SK-N-MC (cell line): Measurements from ENCODE around the gene PVALB.

Experiments
- EZH2 ChIP-seq: fragments of 200-600 bp; sonication (generic); IDR thresholded peaks from one replicate; pipeline ENCODE4 v1.6.1; 2017; ENCODE audit warnings: antibody characterized with exemption
- POLR2AphosphoS5 ChIP-seq: IDR thresholded peaks from 2 replicates; pipeline ENCODE4 v1.6.1; 2012; ENCODE audit warnings: mild to moderate bottlenecking, low read depth, low read length, borderline replicate concordance

DNA sequence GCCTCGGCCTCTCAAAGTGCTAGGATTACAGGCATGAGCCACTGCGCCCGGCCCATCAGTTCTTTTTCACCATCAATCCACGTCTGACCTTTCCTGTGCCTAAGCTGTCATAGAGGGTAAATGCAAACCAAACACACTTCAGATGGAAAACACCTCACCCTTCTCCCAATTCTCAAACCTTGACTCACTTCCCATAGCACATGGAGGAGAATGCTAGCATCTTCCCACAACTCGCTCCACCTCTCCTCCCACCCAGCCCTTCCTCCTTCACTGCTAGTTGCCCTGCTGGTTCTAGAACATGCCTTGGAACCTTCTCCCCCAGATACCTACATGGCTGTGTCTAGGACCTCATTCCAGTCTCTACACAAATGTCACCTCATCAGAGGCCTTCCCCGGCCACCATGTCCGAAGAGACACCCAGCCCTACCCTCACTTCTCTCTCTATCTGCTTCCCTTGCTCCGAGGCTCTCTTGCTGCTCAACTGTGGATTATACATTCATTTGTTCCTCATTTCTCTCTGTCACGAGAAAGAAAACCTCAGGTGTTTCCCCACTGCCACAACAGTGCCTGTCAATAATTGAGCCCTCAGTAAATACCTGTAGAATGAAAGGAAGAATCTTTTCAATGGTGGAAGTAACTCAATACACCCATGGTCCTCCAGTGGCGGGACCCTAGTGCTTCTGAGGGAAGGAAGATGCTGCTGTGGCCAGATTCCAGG lies 22.7 kb upstream of the PVALB start:
- TF ChIP-seq POLR2AphosphoS5 (no peak), EZH2 (no peak)
